GM19463 (cell line): ENCODE measurements around the gene RGPD6.
"Not testable (repeated sequence)": the region's sequence is repeated elsewhere in the genome, so short reads cannot be mapped to it uniquely, and the experiment has no call there.

Experiments
- ATAC-seq: cut with Tn5 transposase; IDR thresholded peaks from one replicate; pipeline ENCODE4 v1.9.1; 2021; ENCODE audit warnings: mild to moderate bottlenecking, moderate library complexity; ENCODE audit not compliant: unreplicated experiment

Gene RGPD6

DNA sequence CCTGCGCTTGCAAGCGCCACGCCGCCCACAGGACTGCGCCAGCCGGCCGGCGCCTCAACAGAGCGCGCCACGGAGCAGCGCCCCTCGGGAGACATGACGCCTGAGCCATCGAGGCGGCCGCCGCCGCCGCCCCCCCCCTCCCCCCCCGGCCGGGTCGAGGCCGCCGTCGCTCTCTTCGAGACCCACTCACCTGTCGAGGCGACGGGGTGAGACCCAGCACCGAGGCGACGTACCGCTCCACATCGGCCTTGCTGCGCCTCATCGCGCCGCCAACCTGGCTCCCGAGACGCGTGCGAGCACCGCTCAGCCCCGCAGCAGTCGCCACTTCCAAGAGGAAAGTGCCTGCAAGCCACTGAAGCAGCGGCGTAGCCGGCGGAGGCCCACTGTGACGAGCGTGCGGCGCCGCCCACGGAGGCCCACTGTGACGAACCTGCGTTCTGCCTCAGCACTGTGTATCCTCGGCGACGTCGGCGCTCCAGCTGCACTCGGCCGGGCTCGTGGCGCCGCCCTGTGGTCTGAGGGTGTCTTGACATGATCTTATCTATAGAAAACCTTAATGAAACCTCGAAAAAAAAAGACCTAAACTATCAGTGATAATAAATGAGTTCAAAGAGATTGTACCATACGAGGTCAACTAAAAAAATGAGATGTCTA, at the start of gene RGPD6:
TSS of gene RGPD6 (minus strand) at position 460 of the 654 bp plus-strand sequence. CDS start at position 262, 198 bp downstream.
- ATAC-seq, result peak; percentile 97

DNA sequence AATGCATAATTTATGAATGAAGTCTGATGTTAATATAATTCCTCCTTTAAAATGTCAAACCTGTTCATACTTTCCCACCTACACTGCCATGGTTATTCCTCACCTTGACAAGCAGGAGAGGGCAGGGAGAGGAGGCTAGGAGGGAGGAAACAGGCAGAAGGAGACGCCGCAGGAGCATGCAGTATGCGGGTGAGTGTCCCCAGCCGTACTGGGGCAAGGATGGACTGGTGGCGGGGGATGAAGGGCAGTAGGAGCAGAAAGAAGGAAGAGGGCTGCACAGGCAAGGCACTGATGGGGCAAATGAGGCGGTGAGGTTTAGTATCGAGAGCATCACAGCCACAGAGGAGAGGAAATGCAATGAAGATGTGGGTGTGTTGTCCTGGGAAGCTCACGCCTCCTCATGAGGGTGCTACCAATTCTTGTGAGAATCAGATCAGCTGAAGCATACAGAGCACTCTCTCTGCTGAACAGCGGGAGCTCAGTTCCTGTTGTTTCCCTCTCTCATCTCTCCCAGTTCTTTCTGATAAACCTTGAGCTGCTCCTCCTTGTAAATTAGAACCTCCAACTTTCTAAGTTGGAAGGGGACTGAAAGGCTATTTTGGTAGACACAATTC, 42.4 kb upstream of the RGPD6 start:
- not testable (repeated sequence) for ATAC-seq

DNA sequence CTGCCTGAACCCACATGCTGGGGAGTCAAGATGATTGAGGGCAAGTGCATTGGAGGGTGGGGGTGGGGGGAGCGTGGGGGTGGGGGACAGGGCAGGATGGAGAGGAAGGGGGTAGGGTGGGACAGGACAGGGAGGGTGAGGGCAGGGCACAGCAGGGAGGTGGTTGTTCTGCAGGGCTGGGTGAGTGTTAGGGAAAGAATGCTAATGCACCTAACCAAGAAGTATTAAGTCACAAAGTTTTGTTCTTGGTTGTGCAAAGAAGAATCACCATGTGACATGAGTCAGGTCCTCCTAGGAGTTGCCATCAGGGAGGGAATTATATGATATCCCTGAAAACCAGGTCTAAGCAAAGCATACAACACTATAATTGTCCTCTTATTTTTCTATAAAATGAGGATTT, 36.9 kb upstream of the RGPD6 start:
- ATAC-seq, result not testable (repeated sequence)

DNA sequence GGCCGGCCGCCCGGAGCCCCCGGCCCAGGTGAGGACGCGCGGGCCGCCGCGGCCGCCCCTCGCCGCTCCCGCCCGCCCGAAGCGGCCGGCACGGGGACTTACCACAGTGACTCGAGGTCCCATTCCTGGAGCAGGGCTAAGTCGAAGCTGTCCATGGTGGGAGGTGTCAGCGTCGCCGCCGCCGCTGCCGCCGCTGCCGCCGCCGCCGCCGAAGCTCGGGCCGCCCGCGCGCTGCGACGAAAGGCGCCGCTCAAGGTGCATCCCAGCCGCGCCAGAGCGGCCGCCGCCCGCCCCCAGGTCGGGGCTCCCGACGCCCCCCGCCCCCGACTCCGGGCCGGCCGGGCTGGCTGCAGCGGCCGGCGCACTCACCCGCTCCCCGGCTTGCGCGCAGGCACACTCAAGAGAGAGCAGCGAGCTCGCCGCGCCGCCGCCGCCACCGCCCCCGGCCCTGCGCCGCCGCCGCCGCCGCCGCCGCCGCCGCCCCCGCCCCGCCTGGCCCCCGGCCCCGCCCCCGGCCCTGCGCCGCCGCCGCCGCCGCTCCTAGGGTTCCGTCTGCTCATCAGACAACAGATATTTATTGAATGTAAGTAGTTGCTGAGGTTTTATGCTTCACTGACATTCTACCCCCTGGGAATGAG, 33.7 kb upstream of the RGPD6 start:
- not testable (repeated sequence) for ATAC-seq

DNA sequence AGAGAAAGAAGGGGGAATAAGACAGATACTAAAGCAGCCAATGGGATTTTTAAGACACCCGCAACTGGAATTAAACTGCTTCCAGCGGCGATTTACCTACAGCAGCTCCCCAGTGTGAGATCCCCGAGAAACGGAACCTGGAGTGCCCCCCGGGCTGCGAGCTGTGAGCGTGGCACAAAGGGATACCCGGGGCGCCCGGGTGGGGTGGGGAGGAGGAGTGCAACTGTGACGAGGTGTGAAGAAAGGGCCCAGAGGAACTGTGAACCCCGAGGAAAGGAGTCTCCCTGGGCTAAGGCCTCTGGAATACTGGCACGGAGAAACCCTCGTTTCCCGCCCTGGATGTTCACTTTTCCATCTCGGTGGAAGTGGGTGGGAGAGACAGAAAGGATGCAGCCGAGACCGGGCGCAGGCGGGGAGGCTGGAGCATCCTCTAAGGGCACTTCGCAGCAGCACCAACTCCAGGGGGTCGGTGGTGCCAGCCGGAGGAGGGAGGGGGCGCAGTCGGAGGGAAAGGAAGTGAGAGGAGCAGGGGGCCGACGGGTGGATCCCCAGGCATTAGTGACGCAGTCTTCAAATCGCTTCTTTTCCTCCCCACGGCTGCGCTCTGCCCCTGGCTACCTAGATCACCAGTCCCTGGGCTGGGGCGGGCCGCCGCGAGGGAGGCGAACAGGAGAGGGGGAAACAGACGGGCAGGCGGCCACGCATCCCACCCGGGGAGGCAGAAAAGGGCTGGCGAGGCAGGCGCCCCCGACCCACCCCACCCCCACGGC, 33.0 kb upstream of the RGPD6 start:
- not testable (repeated sequence) for ATAC-seq

DNA sequence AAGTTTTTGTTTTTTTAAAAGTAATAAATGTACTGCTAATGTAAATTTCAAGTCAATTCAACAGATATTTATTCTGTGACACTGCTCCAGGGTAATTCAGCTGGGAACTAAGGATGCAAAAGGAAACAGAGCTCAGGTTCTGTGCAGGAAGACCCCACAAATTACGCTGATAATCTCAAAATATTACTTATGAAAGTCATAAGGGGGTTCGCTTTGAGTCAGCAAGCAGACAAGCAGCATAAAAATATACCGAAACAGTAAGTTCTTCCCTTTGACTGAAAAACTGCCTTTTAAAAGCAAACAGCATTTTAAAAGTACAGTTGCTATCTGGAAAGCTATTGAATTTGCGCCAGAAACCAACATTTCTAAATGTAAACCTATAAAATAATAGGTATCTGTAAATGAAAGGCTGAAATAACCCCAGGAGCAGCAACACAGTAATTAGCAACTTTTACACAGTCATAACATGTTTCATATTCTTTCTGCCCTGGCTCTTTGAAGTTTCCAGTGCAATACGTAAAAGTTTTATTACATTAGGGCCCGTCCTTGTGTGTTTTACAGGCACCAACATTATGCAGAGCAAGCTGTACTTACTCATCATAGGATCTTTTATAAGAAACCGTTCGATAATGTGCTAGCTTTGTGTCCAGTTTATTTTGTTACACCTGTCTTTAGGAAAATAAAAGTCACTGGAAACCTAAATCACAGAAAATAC, 31.9 kb upstream of the RGPD6 start:
- not testable (repeated sequence) for ATAC-seq

DNA sequence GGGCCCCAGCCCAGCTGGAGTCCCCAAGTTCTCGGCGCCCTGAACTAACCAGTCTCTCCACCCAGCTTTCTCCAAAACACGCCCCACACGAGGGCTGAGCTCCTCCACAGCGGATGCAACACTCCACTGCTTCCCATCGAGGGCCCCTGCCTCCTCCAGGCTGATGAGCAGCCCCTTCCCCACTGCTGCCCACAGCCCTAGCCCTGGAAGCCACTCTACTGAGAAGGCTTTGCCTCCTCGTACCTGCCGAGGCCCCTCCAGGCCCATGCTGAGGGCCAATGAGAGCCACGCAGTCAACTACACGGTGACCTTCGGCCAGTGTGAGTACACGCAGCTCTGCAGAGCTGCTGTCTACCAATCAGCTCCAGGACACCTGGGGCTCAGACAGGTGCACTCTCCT, 28.0 kb upstream of the RGPD6 start:
- ATAC-seq, result not testable (repeated sequence)

DNA sequence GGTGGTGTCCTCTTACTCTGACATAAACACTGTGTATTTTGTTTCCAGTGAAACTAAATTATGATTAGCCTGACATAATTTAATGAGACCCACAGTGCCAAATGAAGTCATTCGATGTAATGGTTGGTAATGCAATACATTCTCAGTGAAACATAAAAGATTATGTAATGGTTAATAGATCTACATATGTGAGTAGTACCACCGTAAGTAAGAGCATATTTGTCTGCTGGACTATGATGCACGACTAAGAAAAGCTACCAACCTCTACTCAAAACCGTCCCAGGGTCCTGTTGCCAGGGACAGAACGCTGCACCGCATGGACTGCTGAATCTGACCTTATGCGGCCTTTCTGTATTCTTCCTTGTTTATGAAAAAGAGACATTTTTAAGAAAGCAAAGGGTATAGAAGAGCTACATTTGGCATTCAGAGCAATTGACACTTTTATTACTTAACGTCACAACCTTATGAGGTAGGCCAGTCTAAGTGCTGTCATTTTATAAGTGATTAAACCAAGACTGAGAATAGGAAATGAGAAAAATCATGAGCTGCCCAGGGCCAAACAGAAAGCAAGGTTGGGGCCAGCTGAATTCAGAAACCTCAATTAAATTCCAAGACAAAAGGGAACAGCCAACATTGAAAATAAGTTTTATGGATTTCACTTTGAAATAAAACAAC, 27.0 kb upstream of the RGPD6 start:
- not testable (repeated sequence) for ATAC-seq

DNA sequence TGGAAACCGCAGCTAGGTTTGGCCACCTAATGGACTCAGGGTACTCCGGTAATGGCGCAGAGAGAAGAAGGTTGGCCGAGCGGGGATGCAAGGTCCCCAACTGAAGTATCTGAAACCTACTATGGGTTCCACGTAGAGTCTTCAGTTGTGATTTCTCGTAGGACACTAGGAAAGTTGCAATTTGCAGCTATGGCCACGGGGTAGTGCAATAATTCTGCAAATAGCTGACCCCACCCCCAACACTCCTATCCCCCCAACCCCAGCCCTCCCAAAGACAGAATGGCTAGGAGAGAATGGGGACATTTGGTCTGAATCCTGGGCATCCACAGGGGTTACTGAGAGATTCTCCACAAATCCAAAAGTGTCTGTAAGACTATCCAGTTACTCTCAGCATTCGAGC, 25.1 kb upstream of the RGPD6 start:
- not testable (repeated sequence) for ATAC-seq

DNA sequence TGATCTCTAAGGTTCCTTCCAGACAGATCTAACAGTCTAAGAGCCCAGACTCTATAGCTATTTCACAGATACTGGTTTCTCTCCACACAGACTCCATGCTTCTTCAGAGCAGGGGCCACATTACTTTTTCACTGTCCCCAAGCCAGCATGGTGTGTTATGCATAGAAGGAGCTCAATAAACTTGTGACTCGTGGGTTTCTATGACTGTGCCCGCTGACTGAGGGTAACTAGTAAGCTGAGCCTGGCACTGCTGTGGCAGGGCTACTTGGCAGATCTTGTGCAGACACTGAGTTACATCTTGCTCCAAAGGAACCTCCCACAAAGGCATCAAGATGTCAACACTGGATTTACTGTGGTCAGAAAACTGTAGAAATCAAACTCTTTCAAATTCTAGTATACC, 15.0 kb upstream of the RGPD6 start:
- not testable (repeated sequence) for ATAC-seq

DNA sequence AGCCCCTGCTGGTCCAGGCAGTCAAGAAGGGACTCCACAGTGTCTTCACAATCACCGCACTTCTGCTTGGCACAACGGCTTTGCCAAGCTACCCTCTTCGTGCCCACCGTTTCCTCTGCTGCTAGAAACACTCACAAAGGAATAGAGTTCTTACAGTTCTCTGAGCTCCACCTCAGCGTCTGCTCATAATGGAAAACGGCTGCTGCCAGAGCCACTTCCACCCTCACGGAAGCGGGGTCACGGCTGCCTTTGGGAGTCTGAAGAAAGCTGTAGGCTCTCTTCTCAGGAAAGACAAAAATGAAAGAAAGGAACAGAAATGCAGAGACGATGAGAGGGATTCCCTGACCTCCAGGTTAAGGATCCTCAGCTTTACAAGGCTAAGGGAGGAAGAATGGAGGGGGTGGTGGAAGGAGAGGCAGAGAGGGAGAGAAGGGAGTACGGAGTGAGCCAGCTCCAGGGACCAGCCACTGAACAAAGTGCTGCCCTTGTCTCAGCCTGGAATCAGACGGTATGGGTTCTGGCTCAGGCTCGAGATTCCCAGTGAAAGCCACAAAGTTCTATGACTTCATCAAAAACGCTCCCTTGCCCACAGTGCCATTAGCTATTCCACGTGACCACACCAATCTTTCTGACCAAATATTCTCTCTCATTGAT, 12.8 kb upstream of the RGPD6 start:
- ATAC-seq, result not testable (repeated sequence)

DNA sequence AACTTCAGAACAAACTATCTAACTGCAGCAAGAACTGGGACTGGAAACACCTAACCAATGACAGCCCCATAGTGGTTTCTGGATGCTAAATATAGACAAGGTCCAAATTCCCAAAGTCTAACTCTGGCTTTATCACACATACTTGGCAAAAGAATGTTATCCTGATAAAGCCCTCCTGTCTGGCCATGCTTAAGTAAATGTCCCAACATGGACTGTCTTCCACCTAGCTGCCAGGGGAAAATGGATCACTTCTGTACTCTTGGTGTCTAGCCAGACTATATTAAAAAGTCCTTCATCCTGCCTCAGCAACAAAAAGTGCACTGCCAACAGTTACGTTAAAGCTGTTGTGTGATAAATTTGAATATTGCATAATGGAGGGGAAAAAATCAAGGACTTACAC, 11.5 kb upstream of the RGPD6 start:
- not testable (repeated sequence) for ATAC-seq

DNA sequence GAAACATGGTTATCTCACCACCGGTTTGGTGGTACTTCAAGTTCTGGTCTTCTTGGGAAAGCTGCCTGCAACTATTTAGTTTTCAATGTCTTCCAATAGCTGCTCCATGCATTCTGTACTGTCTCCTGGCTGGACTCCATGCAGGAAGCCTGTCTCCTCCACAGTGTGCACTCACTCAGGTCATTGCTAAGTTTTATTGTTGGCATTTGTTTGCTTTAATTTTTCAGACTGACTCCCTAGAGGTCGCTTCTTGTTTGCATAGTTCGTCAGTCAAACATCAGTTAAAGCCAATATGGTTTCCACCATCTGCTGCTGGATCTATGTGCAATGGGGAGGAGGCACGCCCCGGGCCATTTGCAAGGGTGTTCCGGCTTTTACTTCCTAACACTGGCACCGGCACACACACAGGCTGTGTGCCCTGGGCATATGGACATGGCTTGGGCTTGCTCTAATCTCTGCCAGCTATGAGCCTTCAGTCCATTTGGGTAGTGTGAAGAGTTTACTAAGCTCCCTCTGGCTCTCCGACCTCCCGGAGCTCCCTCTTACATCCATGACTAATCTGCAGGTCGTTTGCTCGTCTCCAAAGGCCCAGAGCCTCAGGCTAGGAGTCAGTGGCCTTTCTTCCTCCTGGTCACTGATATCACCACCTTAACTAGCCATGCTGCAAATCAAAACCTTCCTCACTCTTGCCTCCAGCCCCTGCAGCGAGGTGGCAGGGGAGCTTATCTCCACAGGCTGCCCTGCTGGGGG, 2.4 kb upstream of the RGPD6 start:
- ATAC-seq, result not testable (repeated sequence)

DNA sequence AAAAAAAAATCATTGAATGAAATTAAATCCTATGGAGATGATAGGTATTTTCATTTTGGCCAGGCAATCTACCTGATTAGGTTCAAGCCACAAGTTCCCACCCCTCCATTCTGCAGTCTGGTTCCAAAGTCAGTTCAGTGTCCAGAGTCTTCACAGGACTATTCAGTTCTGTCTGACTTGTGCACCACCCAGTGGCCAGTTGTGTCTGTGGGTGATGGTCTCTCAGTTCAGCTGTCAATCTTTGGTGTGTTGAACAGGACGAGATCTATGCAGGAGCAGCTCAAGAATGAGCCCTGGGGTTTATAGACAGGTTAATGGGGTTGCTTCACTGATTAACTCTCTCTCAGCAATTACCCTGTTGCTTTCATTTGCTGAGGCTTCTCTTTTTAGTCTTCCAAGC, 1.4 kb upstream of the RGPD6 start:
- peak; percentile 57 for ATAC-seq

DNA sequence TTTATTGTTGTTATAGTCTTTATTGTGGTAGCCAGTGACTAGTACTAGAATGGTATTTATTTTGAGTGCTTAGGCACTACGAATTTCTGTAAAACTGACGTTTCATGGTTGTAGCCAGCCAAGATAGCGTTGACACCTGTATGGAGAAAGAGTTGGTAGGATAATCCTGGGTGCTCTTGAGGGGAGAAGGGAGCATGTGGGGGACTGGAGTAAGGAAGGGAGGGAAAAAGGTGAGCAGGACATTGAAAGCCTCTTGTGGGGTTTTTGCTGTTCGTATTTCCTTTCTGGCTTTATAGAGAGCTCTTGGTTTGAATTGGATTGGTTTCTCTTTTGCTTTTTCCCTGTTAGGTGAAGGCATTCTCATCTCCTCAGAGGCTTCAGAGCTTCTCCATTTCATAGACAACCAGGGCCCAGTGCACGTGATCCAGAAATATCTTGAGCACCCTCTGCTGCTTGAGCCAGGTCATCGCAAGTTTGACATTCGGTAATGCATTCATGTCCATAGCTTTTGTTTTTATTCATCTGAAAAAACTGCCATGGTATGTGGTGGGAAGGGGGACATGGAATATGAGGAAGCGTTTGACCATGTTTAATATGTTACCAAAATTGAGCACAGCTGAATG, 77.2 kb downstream of the RGPD6 start:
- peak; percentile 83 for ATAC-seq

DNA sequence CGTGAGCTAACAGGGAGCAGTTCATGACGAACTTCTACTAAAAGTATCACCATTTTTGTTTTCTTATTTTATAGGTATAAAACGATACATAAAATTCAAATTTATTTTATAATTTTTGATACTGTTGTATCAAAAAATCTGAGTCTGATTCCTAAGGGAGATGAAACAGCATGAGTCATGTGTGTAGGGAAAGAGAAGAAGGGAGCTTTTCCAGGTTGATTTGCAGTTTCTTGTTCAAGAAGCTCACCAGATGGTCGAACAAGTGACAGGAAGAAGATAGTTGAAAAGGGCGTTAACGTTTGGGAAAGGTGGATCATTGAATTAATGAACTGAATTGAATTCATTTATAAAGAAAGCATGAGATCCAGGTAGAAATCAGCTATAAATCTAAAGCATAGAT, 81.0 kb downstream of the RGPD6 start:
- not testable (repeated sequence) for ATAC-seq

DNA sequence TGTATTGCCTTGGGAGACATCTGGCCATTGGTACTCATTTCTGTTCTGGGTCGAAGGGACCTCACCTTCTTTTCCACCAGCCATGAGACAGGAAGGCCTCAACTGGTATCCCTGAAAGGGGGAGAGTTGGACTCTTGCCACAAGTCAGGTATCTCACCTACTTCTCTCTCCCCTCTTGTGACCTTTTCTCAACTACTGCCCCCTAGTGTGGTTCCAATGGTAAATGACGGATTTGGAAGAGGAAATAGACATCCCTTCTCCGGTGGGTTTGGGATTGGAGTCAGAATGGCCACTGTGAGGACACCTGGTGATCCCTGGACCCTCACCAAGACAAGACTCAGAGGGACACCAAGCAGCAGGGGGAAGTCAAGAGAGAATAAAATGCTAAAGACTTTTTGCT, 82.5 kb downstream of the RGPD6 start:
- not testable (repeated sequence) for ATAC-seq

DNA sequence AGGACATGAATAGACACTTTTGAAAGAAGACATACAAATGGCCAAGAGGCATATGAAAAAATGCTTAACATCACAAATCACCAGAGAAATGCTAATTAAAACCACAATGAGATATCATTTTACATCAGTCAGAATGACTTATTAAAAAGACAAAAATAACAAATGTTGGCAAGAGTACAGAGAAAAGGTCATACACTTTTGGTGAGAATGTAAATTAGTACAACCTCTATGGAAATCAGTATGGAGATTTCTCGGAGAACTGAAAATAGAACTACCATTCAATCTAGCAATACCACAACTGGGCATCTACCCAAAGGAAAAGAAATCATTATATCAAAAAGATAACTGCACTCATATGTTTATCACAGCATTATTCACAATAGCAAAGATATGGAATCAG, 88.0 kb downstream of the RGPD6 start:
- not testable (repeated sequence) for ATAC-seq
